Neutrophil (primary cell): ENCODE data around the gene ETFA.

Experiments
- H3K27ac ChIP-seq: fragments of 200-600 bp; sonication (generic); 2 replicates; pipeline ENCODE4 v1.5.1; 2016; ENCODE audit warnings: mild to moderate bottlenecking, moderate library complexity
- H3K27me3 ChIP-seq: fragments of 200-600 bp; sonication (generic); 2 replicates; pipeline ENCODE4 v1.6.0; 2016; ENCODE audit warnings: mild to moderate bottlenecking
- H3K36me3 ChIP-seq: fragments of 200-600 bp; sonication (generic); 2 replicates; pipeline ENCODE4 v1.5.1; 2017
- H3K4me1 ChIP-seq, 2 experiments: fragments of 200-600 bp in 1 of 2; sonication (generic) in 1 of 2; 1 replicate in 1 of 2; 2 replicates in 1 of 2; pipeline versions ENCODE4 v1.5.1 to v1.6.1; 2013 to 2016; ENCODE audit warnings: low read depth in 1 of 2, low read length in 1 of 2, mild to moderate bottlenecking in 1 of 2, moderate library complexity in 1 of 2; ENCODE audit not compliant: control insufficient read depth in 1 of 2, insufficient read depth in 1 of 2
- H3K4me3 ChIP-seq, 2 experiments: fragments of 200-600 bp in 1 of 2; sonication (generic) in 1 of 2; 1 replicate in 1 of 2; 2 replicates in 1 of 2; pipeline ENCODE4 v1.5.1; 2013 to 2016; ENCODE audit warnings: low read depth in 1 of 2, low read length in 1 of 2, mild to moderate bottlenecking in 1 of 2, moderate library complexity in 1 of 2
- H3K9me3 ChIP-seq: fragments of 200-600 bp; sonication (generic); 2 replicates; pipeline ENCODE4 v1.5.1; 2016
- CTCF ChIP-seq: fragments of 200-600 bp; sonication (generic); IDR thresholded peaks from 2 replicates; pipeline ENCODE4 v1.5.1; 2016; ENCODE audit warnings: antibody characterized with exemption

Gene ETFA

GRCh38 chr15:76236350-76236749, 74.9 kb downstream of the ETFA start:
- Histone ChIP-seq H3K4me3 (no peak overlapping the region), H3K36me3 (no peaks in the 10 kb centered on the region), H3K27me3 (no peaks in the 10 kb centered on the region), H3K9me3 (no peaks in the 10 kb centered on the region), H3K4me1 (no peaks in the 10 kb centered on the region), H3K27ac (no peak overlapping the region)
- no peak for TF ChIP-seq CTCF

- Histone ChIP-seq H3K36me3 (peaks cover 9% of the 10 kb centered on the region), H3K27ac (no peak overlapping the region)
Measured at GRCh38 chr15:76235186-76235826, 76.0 kb downstream of the ETFA start.

GRCh38 chr15:76234337-76234889, 76.9 kb downstream of the ETFA start:
- no peak overlapping the region for H3K4me3 ChIP-seq
- no peaks in the 10 kb centered on the region for H3K9me3 ChIP-seq
- TF ChIP-seq CTCF, result no peak
- H3K36me3 ChIP-seq, result peaks cover 13% of the 10 kb centered on the region
- H3K27ac ChIP-seq, result no peak overlapping the region
- no peaks in the 10 kb centered on the region for H3K27me3 ChIP-seq
- H3K4me1 ChIP-seq, result no peaks in the 10 kb centered on the region

More at GRCh38 chr15:76235186-76235826, 76.0 kb downstream of the ETFA start:
- TF ChIP-seq CTCF, result no peak
- no peaks in the 10 kb centered on the region for H3K4me1 ChIP-seq
- H3K4me3 ChIP-seq, result no peak overlapping the region
- no peaks in the 10 kb centered on the region for H3K9me3 ChIP-seq
- H3K27me3 ChIP-seq, result no peaks in the 10 kb centered on the region

- Histone ChIP-seq H3K36me3 (peaks cover 13% of the 10 kb centered on the region), H3K27me3 (no peaks in the 10 kb centered on the region), H3K27ac (no peak overlapping the region), H3K9me3 (no peaks in the 10 kb centered on the region), H3K4me1 (no peaks in the 10 kb centered on the region), H3K4me3 (no peak overlapping the region)
- TF ChIP-seq CTCF, result no peak
Measured at GRCh38 chr15:76233921-76234320, 77.3 kb downstream of the ETFA start.

- H3K27me3 ChIP-seq, result no peaks in the 10 kb centered on the region
- no peak for TF ChIP-seq CTCF
- H3K36me3 ChIP-seq, result peaks cover 32% of the 10 kb centered on the region
- H3K4me1 ChIP-seq, result no peaks in the 10 kb centered on the region
- H3K4me3 ChIP-seq, result no peak overlapping the region
- no peak overlapping the region for H3K27ac ChIP-seq
- no peaks in the 10 kb centered on the region for H3K9me3 ChIP-seq
Measured at GRCh38 chr15:76229266-76229665, 82.0 kb downstream of the ETFA start.
